Measurements from ENCODE around the gene PSMB3.
"Not testable (repeated sequence)": the region's sequence is repeated elsewhere in the genome, so short reads cannot be mapped to it uniquely, and the experiment has no call there.

DNA sequence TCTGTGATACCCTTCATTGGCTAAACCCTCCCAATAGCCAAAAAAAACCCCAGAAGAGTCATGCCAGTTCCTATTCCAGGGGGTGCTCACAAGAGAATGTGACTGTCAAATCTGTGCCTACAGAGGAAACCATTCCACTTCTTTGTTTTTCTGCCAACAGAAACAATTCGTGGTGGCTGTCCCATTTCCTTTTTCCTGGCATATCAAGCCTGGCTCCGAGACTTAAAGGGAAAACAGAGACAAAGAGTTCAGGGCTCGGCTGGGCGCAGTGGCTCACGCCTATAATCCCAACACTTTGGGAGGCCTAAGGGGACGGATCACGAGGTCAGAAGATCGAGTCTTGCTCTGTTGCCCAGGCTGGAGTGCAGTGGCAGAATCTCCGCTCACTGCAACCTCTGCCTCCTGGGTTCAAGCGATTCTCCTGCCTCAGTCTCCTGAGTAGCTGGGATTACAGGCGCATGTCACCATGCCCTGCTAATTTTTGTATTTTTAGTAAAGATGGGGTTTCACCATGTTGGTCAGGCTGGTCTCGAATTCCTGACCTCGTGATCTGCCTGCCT, 37.7 kb downstream of the PSMB3 start:
- TF ChIP-seq, protein P1, sequence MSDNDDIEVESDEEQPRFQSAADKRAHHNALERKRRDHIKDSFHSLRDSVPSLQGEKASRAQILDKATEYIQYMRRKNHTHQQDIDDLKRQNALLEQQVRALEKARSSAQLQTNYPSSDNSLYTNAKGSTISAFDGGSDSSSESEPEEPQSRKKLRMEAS (CRISPR knock-in tag; IDR thresholded peaks at IDR 0.05), result not testable (repeated sequence)
- TF ChIP-seq, protein P2, sequence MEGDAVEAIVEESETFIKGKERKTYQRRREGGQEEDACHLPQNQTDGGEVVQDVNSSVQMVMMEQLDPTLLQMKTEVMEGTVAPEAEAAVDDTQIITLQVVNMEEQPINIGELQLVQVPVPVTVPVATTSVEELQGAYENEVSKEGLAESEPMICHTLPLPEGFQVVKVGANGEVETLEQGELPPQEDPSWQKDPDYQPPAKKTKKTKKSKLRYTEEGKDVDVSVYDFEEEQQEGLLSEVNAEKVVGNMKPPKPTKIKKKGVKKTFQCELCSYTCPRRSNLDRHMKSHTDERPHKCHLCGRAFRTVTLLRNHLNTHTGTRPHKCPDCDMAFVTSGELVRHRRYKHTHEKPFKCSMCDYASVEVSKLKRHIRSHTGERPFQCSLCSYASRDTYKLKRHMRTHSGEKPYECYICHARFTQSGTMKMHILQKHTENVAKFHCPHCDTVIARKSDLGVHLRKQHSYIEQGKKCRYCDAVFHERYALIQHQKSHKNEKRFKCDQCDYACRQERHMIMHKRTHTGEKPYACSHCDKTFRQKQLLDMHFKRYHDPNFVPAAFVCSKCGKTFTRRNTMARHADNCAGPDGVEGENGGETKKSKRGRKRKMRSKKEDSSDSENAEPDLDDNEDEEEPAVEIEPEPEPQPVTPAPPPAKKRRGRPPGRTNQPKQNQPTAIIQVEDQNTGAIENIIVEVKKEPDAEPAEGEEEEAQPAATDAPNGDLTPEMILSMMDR (IDR thresholded peaks at IDR 0.05 in 2 of 3, conservative IDR thresholded peaks at IDR 0.05 in 1 of 3; ENCODE audit: insufficient read depth in 2 of 3, low read depth in 1 of 3, low read length in 3 of 3), result not testable (repeated sequence)
- not testable (repeated sequence) for TF ChIP-seq ZBTB8A (IDR thresholded peaks at IDR 0.05; ENCODE audit: partially characterized antibody)
- TF ChIP-seq, protein P3, sequence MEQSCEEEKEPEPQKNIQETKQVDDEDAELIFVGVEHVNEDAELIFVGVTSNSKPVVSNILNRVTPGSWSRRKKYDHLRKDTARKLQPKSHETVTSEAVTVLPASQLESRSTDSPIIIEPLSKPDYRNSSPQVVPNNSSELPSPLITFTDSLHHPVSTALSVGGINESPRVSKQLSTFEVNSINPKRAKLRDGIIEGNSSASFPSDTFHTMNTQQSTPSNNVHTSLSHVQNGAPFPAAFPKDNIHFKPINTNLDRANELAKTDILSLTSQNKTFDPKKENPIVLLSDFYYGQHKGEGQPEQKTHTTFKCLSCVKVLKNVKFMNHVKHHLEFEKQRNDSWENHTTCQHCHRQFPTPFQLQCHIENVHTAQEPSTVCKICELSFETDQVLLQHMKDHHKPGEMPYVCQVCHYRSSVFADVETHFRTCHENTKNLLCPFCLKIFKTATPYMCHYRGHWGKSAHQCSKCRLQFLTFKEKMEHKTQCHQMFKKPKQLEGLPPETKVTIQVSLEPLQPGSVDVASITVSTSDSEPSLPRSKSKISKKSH (CRISPR knock-in tag; IDR thresholded peaks at IDR 0.05), result not testable (repeated sequence)

Measured in K562 (cell line).